H1 (cell line): ENCODE results near the gene RNGTT.

ENCODE experiments used
- HDAC2 ChIP-seq, 2 experiments: fragments of 300-600 bp in 1 of 2; sonication (generic) in 1 of 2; IDR thresholded peaks; 2 replicates each; pipeline ENCODE4 v1.6.1; 2011 to 2012; ENCODE audit warnings: low read depth in 2 of 2, low read length in 2 of 2, mild to moderate bottlenecking in 2 of 2, moderate library complexity in 2 of 2, borderline replicate concordance in 1 of 2, inconsistent platforms in 1 of 2
- PHF8 ChIP-seq: fragments of 200-600 bp; sonication (generic); conservative IDR thresholded peaks from 2 replicates; pipeline ENCODE4 v1.7.1; 2012; ENCODE audit warnings: low read depth, mild to moderate bottlenecking, inconsistent platforms, low read length, moderate library complexity
- POLR2A ChIP-seq, 2 experiments: IDR thresholded peaks; 1 replicate in 1 of 2; 2 replicates in 1 of 2; pipeline ENCODE4 v1.6.1; 2011; ENCODE audit warnings: low read depth in 2 of 2, low read length in 2 of 2, mild to moderate bottlenecking in 2 of 2; ENCODE audit errors: control extremely low read depth in 1 of 2
- POLR2AphosphoS5 ChIP-seq: IDR thresholded peaks from 2 replicates; pipeline ENCODE4 v1.6.1; 2011; ENCODE audit warnings: low read depth, low read length
- SP1 ChIP-seq: IDR thresholded peaks from 2 replicates; pipeline ENCODE4 v1.6.1; 2011; ENCODE audit warnings: low read depth, low read length
- SRF ChIP-seq: IDR thresholded peaks from 2 replicates; pipeline ENCODE4 v1.6.1; 2011; ENCODE audit warnings: mild to moderate bottlenecking, low read depth, low read length, moderate library complexity
- SUZ12 ChIP-seq: fragments of 200-600 bp; sonication (generic); IDR thresholded peaks from 2 replicates; pipeline ENCODE4 v1.6.1; 2012; ENCODE audit warnings: mild to moderate bottlenecking, inconsistent platforms, low read length, moderate library complexity, mixed read lengths
- ZNF274 ChIP-seq: IDR thresholded peaks from 2 replicates; pipeline ENCODE4 v1.7.0; 2012; ENCODE audit warnings: low read length, borderline replicate concordance; ENCODE audit errors: extremely low read depth
- TF ChIP-seq, protein P1 (sequence below), 3 experiments: IDR thresholded peaks; 1 replicate in 2 of 3; 2 replicates in 1 of 3; pipeline versions ENCODE4 v1.5.1 to v1.6.1; 2011; ENCODE audit warnings: low read length in 3 of 3, mild to moderate bottlenecking in 3 of 3, inconsistent platforms in 2 of 3, low read depth in 1 of 3, moderate library complexity in 1 of 3; ENCODE audit not compliant: insufficient read depth in 1 of 3; ENCODE audit errors: control extremely low read depth in 1 of 3
- TF ChIP-seq, protein P2 (sequence below): IDR thresholded peaks from 2 replicates; pipeline ENCODE4 v1.6.1; 2012; ENCODE audit warnings: low read length, inconsistent platforms
- TF ChIP-seq, protein P3 (sequence below): IDR thresholded peaks from 2 replicates; pipeline ENCODE4 v1.6.1; 2012; ENCODE audit warnings: inconsistent platforms

DNA sequence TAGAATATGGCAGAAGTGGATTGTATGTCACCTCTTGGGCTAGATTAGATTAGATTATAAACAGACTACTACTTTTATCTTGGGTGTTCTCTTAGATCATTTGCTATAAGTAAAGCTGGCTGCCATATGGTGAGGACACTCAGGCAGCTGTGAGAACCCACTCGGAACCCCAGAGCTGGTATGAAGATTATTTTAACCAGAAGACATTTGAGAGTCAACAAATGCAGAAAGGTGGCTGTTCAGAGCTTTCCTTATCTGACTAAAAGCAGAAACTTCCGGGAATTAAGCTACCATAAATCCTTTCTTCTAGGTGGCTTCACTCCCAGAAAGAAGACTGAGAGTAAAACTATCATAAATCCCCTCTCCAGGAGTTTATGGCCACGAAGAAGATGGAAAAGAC is 91.9 kb downstream of the RNGTT start:
- TF ChIP-seq HDAC2 (IDR thresholded peaks at IDR 0.05; ENCODE audit: borderline replicate concordance in 1 of 2, low read depth in 2 of 2, low read length in 2 of 2) (no peak), POLR2A (IDR thresholded peaks at IDR 0.05; ENCODE audit: control extremely low read depth in 1 of 2, low read depth in 2 of 2, low read length in 2 of 2) (no peak), PHF8 (no peak), POLR2AphosphoS5 (no peak), ZNF274 (no peak), SUZ12 (no peak), SRF (no peak), SP1 (no peak)
- TF ChIP-seq, protein P1, sequence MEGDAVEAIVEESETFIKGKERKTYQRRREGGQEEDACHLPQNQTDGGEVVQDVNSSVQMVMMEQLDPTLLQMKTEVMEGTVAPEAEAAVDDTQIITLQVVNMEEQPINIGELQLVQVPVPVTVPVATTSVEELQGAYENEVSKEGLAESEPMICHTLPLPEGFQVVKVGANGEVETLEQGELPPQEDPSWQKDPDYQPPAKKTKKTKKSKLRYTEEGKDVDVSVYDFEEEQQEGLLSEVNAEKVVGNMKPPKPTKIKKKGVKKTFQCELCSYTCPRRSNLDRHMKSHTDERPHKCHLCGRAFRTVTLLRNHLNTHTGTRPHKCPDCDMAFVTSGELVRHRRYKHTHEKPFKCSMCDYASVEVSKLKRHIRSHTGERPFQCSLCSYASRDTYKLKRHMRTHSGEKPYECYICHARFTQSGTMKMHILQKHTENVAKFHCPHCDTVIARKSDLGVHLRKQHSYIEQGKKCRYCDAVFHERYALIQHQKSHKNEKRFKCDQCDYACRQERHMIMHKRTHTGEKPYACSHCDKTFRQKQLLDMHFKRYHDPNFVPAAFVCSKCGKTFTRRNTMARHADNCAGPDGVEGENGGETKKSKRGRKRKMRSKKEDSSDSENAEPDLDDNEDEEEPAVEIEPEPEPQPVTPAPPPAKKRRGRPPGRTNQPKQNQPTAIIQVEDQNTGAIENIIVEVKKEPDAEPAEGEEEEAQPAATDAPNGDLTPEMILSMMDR (IDR thresholded peaks at IDR 0.05; ENCODE audit: control extremely low read depth in 1 of 3, insufficient read depth in 1 of 3, low read depth in 1 of 3, low read length in 3 of 3) = no peak
- TF ChIP-seq, protein P2, sequence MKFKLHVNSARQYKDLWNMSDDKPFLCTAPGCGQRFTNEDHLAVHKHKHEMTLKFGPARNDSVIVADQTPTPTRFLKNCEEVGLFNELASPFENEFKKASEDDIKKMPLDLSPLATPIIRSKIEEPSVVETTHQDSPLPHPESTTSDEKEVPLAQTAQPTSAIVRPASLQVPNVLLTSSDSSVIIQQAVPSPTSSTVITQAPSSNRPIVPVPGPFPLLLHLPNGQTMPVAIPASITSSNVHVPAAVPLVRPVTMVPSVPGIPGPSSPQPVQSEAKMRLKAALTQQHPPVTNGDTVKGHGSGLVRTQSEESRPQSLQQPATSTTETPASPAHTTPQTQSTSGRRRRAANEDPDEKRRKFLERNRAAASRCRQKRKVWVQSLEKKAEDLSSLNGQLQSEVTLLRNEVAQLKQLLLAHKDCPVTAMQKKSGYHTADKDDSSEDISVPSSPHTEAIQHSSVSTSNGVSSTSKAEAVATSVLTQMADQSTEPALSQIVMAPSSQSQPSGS = no peak
- TF ChIP-seq, protein P3, sequence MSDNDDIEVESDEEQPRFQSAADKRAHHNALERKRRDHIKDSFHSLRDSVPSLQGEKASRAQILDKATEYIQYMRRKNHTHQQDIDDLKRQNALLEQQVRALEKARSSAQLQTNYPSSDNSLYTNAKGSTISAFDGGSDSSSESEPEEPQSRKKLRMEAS = no peak
